LoVo (cell line): ENCODE results near the gene CISTR.
"Not testable (repeated sequence)": the region's sequence is repeated elsewhere in the genome, so short reads cannot be mapped to it uniquely, and the experiment has no call there.

Experiments used
- DNase-seq: peaks from one replicate; pipeline ENCODE4 v3.0.0-alpha.2; 2016; ENCODE audit warnings: low spot score

CISTR gene

GRCh38 chr12:53718567-53718966 is 33.2 kb downstream of the CISTR start:
- DNase-seq: not testable (repeated sequence)

GRCh38 chr12:53717319-53717718 is 34.5 kb downstream of the CISTR start:
- no peak for DNase-seq

DNA sequence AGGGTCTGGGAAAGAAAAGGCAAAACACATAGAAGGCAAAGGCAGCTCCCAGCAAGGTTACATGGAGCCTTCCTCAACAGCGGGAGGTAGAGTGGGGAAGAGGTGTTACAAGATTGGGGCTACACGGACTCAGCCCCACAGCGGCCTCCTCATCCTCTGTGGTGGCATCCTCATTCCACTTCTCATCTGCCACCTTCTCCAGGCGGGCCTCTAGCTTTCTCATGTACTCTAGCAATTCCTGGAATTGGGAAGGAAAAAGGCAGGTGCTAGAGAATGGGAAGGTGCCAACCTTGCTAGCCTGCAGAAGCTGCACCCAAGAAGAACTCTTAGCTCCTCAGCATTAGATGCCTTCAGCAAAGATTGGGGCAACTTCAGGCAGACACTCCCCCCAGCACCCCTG is 37.8 kb downstream of the CISTR start:
- no peak for DNase-seq

GRCh38 chr12:53713516-53713915 is 38.3 kb downstream of the CISTR start:
- DNase-seq: no peak

DNA sequence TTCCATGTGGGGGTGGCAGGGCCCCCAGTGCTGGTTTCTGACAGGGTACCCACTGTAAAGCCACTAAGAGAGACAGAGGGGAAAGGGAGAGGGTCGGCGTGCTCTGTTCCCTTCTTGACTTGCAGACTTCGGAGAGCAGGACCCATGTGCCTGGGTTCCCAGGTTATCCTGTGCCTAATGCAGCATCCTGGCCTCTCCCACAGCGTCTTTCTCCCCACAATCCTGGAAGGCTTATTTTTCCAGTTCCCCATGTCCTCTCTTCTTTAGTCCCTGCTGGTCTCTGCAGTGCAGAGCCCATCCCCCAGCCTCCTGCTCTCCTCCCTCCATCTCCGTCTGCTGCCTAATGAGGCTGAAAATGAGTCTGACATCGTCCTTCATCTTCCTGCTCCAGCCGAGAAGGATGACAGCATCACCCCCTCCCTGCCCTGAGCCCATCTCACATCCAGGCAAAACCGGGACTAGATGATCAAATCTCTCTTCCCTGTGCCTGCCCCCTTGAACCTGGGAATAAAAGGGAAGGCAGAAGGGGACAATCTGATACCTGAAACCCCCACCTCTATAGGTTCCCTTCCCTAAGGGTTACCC is 39.6 kb downstream of the CISTR start:
- no peak for DNase-seq

GRCh38 chr12:53710091-53710490 is 41.7 kb downstream of the CISTR start:
- DNase-seq: no peak

DNA sequence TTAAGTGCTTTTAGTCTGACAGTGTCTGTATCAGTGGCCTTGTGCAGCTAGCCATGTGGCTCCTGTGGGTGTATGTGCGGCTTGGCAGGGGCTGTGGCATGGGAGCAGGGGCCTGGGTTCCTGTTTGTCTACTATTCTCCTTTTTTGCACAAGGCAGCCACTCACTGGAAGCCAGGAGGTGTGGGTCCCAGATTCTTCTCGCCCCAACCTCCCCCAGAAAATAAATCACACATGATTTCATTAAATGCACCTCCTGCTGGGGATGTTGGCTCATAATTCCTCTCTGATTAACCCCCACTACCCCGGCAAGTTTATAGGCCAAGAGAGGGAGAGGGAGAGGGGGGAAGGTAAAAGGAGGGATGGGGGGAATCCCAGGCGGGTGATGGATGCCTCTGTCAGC is 42.1 kb downstream of the CISTR start:
- DNase-seq: no peak

- no peak for DNase-seq
These were observed 45.7 kb downstream of the CISTR start for GRCh38 chr12:53706080-53706479.

- DNase-seq: no peak
These were observed 48.0 kb downstream of the CISTR start for GRCh38 chr12:53703756-53704155.

- peak; percentile 76 for DNase-seq
These were observed 50.1 kb downstream of the CISTR start for GRCh38 chr12:53701518-53702264.

GRCh38 chr12:53700567-53700966 is 51.2 kb downstream of the CISTR start:
- DNase-seq: no peak

DNA sequence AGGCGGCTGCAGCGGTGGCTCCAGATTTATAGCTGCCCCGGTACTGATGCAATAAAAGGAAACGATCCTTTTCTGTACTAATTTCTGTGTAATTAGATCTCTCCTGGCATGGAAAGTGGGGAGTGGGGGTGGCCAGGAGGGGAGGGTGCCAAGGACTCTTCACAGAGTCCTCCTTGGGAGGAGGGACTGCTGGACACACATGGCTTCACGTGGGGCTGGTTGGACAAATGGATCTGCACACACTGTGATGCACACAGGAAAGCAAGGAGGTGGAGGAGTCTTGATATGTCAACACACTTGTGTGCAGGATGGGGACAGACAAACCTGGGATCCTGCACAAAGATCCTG is 52.1 kb downstream of the CISTR start:
- no peak for DNase-seq

DNA sequence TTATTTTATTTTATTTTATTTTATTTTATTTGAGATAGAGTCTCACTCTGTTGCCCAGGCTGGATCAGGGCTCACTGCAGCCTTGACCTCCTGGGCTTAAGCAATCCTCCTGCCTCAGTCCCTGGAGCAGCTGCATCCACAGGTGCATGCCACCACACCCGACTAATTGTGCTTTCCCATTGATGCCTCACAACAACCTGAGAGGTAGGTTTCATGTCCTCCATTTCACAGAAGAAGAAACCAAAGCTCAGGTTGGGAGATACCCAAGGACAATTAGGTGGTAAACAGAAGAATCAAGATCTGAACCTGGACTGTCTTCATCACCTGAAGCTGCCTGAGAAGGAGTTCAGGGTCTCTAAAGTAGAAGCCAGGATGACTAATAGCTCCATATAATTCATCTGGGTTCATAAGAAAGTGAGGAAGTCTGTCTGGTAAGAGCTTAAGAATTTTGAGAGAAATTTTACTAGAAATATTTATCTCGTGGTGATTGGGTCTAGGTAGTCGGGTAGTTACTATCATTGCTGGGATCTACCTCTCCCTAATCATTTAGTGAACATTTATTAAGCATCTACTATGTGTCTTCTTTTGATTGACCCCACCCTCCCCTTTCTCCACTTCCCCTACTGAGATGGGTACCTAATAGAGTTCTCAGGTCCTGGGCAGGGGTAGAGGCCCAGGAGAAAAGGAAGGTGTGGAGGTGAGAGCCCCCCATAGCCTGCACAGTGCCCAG is 52.7 kb downstream of the CISTR start:
- DNase-seq: no peak

DNA sequence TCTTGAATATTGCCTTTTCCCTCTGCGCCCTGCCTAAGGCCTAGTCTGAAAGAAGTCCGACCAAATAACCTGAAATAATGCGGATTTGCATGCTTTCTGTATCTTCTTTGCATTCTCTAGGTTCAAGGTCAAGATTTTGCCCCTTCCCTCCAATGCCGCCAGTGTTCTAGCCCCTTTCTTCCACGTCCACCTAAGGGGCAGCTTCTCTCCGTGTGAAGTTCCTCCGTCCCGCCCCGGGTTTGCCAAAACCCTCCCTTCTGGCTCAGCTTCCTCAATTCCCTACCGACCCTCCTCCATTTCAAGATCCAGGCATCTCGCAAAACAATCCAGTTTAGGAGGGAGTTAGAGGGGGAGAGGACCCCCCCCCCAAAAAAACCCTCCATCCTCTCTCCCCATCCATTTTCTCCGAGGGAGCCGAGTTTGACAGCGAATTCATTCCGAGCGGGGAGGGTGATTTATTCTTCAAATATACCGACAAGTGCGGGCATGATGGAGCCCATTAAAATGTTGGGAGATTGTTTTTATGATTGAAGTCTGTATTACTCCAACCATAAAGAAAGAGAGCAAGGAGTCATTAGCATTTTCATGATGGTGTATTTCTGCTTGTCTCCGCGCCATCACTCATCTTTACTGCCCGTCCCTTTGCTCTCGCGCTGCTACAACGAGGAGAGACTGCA is 55.0 kb downstream of the CISTR start:
- DNase-seq: no peak
